Measurements from ENCODE around the gene CBARP.

Gene CBARP

DNA sequence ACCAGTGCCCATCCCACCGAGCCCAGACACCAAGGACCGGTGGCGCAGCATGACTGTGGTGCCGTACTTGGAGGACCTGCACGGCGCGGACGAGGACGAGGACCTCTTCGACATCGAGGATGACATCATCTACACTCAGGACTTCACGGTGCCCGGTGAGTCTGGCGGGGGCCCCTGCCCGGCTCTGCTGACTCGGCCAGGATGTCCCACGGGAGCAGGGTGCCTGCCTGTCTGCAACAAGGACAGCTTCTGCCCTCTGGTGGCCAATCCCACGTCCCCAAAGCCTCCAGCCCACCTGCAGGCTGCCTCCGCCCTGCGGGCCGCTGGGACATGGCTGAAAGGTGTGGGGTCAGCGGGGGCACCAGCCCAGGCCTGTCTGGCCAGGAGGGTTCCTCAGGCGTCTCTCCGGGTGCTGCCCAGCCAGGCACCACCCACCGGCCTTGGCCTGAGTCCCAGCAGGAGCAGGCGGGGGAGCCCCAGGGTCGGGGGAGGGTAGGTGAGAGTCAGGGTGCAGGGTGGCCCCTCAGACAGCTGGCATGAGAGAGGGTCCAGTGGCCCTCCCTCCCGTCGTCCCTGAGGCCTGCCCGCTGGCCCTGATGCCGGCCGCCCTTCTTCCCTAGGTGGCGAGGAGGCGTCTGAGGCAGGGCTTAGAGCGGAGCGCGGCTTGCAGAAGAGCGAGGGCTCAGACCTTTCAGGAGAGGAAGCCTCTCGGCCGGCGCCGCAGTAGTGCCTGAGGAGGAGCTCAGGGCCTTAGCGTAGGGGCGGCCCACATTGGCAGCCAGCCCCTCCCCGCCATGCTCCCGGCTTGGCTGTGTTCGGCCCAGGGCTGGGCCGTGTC lies 14.6 kb downstream of the CBARP start (continued):
- TF ChIP-seq, protein P1, sequence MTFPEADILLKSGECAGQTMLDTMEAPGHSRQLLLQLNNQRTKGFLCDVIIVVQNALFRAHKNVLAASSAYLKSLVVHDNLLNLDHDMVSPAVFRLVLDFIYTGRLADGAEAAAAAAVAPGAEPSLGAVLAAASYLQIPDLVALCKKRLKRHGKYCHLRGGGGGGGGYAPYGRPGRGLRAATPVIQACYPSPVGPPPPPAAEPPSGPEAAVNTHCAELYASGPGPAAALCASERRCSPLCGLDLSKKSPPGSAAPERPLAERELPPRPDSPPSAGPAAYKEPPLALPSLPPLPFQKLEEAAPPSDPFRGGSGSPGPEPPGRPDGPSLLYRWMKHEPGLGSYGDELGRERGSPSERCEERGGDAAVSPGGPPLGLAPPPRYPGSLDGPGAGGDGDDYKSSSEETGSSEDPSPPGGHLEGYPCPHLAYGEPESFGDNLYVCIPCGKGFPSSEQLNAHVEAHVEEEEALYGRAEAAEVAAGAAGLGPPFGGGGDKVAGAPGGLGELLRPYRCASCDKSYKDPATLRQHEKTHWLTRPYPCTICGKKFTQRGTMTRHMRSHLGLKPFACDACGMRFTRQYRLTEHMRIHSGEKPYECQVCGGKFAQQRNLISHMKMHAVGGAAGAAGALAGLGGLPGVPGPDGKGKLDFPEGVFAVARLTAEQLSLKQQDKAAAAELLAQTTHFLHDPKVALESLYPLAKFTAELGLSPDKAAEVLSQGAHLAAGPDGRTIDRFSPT (tag by site-specific recombination; IDR thresholded peaks at IDR 0.05), result peak; percentile 80
- TF ChIP-seq ZNF600 (tag by site-specific recombination; IDR thresholded peaks at IDR 0.05) (peak; percentile 95), OSR2 (tag by site-specific recombination; IDR thresholded peaks at IDR 0.05) (peak; percentile 8; the same call in 1 of the 2 replicates), ZNF670 (tag by site-specific recombination; IDR thresholded peaks at IDR 0.05; ENCODE audit: low read depth) (no peak), ZNF514 (tag by site-specific recombination; IDR thresholded peaks at IDR 0.05) (no peak), ZNF785 (tag by site-specific recombination; IDR thresholded peaks at IDR 0.05) (no peak), ZEB2 (tag by site-specific recombination; IDR thresholded peaks at IDR 0.05) (peak; percentile 81), ZNF302 (tag by site-specific recombination; IDR thresholded peaks at IDR 0.05; ENCODE audit: low read depth) (no peak), ZNF341 (tag by site-specific recombination; IDR thresholded peaks at IDR 0.05; ENCODE audit: low read depth) (no peak), ZNF155 (tag by site-specific recombination; IDR thresholded peaks at IDR 0.05) (no peak), ZNF394 (tag by site-specific recombination; IDR thresholded peaks at IDR 0.05; ENCODE audit: borderline replicate concordance) (no peak), GLI2 (tag by site-specific recombination; IDR thresholded peaks at IDR 0.05; ENCODE audit: borderline replicate concordance, low read depth) (no peak), ZXDB (tag by site-specific recombination; IDR thresholded peaks at IDR 0.05) (peak; percentile 31; the same call in 1 of the 2 replicates), ZNF423 (tag by site-specific recombination; IDR thresholded peaks at IDR 0.05) (peak; percentile 87), ZNF138 (tag by site-specific recombination; IDR thresholded peaks at IDR 0.05; ENCODE audit: borderline replicate concordance) (no peak), IKZF3 (tag by site-specific recombination; IDR thresholded peaks at IDR 0.05) (no peak), ZNF777 (tag by site-specific recombination; IDR thresholded peaks at IDR 0.05; ENCODE audit: borderline replicate concordance) (no peak), ZNF626 (tag by site-specific recombination; IDR thresholded peaks at IDR 0.05) (no peak), ZNF266 (tag by site-specific recombination; IDR thresholded peaks at IDR 0.05; ENCODE audit: low read depth) (no peak), SCRT1 (tag by site-specific recombination; IDR thresholded peaks at IDR 0.05; ENCODE audit: borderline replicate concordance) (no peak), ZNF10 (tag by site-specific recombination; IDR thresholded peaks at IDR 0.05) (no peak), ZNF510 (tag by site-specific recombination; IDR thresholded peaks at IDR 0.05; ENCODE audit: insufficient replicate concordance) (no peak), WT1 (tag by site-specific recombination; IDR thresholded peaks at IDR 0.05) (0 out of 2 replicates have a peak, but pooled peaks have one; percentile 12), ZNF292 (tag by site-specific recombination; IDR thresholded peaks at IDR 0.05; ENCODE audit: borderline replicate concordance, low read depth) (no peak), ZNF23 (tag by site-specific recombination; IDR thresholded peaks at IDR 0.05; ENCODE audit: borderline replicate concordance) (no peak), EGR2 (tag by site-specific recombination; IDR thresholded peaks at IDR 0.05; ENCODE audit: low read depth) (peak; percentile 32; the same call in 1 of the 2 replicates), ZNF747 (tag by site-specific recombination; IDR thresholded peaks at IDR 0.05) (no peak)
- TF ChIP-seq, protein P2, sequence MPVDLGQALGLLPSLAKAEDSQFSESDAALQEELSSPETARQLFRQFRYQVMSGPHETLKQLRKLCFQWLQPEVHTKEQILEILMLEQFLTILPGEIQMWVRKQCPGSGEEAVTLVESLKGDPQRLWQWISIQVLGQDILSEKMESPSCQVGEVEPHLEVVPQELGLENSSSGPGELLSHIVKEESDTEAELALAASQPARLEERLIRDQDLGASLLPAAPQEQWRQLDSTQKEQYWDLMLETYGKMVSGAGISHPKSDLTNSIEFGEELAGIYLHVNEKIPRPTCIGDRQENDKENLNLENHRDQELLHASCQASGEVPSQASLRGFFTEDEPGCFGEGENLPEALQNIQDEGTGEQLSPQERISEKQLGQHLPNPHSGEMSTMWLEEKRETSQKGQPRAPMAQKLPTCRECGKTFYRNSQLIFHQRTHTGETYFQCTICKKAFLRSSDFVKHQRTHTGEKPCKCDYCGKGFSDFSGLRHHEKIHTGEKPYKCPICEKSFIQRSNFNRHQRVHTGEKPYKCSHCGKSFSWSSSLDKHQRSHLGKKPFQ (tag by site-specific recombination; IDR thresholded peaks at IDR 0.05), result no peak
- TF ChIP-seq, protein P3, sequence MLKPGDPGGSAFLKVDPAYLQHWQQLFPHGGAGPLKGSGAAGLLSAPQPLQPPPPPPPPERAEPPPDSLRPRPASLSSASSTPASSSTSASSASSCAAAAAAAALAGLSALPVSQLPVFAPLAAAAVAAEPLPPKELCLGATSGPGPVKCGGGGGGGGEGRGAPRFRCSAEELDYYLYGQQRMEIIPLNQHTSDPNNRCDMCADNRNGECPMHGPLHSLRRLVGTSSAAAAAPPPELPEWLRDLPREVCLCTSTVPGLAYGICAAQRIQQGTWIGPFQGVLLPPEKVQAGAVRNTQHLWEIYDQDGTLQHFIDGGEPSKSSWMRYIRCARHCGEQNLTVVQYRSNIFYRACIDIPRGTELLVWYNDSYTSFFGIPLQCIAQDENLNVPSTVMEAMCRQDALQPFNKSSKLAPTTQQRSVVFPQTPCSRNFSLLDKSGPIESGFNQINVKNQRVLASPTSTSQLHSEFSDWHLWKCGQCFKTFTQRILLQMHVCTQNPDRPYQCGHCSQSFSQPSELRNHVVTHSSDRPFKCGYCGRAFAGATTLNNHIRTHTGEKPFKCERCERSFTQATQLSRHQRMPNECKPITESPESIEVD (tag by site-specific recombination; IDR thresholded peaks at IDR 0.05), result no peak
- TF ChIP-seq, protein P4, sequence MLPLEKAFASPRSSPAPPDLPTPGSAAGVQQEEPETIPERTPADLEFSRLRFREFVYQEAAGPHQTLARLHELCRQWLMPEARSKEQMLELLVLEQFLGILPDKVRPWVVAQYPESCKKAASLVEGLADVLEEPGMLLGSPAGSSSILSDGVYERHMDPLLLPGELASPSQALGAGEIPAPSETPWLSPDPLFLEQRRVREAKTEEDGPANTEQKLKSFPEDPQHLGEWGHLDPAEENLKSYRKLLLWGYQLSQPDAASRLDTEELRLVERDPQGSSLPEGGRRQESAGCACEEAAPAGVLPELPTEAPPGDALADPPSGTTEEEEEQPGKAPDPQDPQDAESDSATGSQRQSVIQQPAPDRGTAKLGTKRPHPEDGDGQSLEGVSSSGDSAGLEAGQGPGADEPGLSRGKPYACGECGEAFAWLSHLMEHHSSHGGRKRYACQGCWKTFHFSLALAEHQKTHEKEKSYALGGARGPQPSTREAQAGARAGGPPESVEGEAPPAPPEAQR (tag by site-specific recombination; IDR thresholded peaks at IDR 0.05), result no peak
- TF ChIP-seq, protein P5, sequence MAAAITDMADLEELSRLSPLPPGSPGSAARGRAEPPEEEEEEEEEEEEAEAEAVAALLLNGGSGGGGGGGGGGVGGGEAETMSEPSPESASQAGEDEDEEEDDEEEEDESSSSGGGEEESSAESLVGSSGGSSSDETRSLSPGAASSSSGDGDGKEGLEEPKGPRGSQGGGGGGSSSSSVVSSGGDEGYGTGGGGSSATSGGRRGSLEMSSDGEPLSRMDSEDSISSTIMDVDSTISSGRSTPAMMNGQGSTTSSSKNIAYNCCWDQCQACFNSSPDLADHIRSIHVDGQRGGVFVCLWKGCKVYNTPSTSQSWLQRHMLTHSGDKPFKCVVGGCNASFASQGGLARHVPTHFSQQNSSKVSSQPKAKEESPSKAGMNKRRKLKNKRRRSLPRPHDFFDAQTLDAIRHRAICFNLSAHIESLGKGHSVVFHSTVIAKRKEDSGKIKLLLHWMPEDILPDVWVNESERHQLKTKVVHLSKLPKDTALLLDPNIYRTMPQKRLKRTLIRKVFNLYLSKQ (tag by site-specific recombination; IDR thresholded peaks at IDR 0.05; ENCODE audit: borderline replicate concordance), result no peak

Data from HEK293 (cell line).